Activated T-cell treated with anti-CD3 and anti-CD28 coated beads, Interleukin-2, amount 50 U/mL, for 48 hours (primary cell): ENCODE measurements around the gene CDCA4.

Source experiments
- DNase-seq, 2 experiments: peaks; one replicate each; pipeline ENCODE4 v3.0.0-alpha.2; 2020

The CDCA4 gene

GRCh38 chr14:104973385-104974145 is 47.3 kb downstream of the CDCA4 start:
- no peak for DNase-seq

- no peak for DNase-seq
Observed at GRCh38 chr14:104973135-104973384, 47.8 kb downstream of the CDCA4 start.

GRCh38 chr14:104972301-104973134 is 48.4 kb downstream of the CDCA4 start:
- no peak for DNase-seq

- DNase-seq: no peak
Observed at GRCh38 chr14:104971447-104972240, 49.2 kb downstream of the CDCA4 start.

GRCh38 chr14:104970231-104971068 is 50.4 kb downstream of the CDCA4 start:
- no peak for DNase-seq

GRCh38 chr14:104969741-104970230 is 51.1 kb downstream of the CDCA4 start:
- DNase-seq: no peak

- DNase-seq: no peak
Observed at GRCh38 chr14:104968541-104969401, 52.1 kb downstream of the CDCA4 start.

GRCh38 chr14:104968153-104968527 is 52.7 kb downstream of the CDCA4 start:
- no peak for DNase-seq

- DNase-seq: no peak
Observed at GRCh38 chr14:104967386-104968152, 53.3 kb downstream of the CDCA4 start.

GRCh38 chr14:104966981-104967385 is 53.9 kb downstream of the CDCA4 start:
- DNase-seq: no peak

GRCh38 chr14:104966261-104966865 is 54.5 kb downstream of the CDCA4 start:
- DNase-seq: no peak

- DNase-seq: no peak
Observed at GRCh38 chr14:104965561-104966231, 55.2 kb downstream of the CDCA4 start.

GRCh38 chr14:104964546-104964945 is 56.3 kb downstream of the CDCA4 start:
- DNase-seq: no peak
